Sigmoid colon (tissue), 7 donors: ENCODE data around the gene ARSI. TPM values are rescaled to one million over a fixed set of nuclear protein-coding genes. Genes with fewer than 3 reads are reported as not detected.

Experiments used
- DNase-seq: peaks from one replicate; pipeline ENCODE4 v3.0.0-alpha.2; 2019
- H3K27ac ChIP-seq, 4 donors: fragments of 200-600 bp; sonication (generic); one replicate each; pipeline ENCODE4 v1.5.1; 2016 to 2019; ENCODE audit warnings: mild to moderate bottlenecking in 1 of 4
- H3K27me3 ChIP-seq, 3 donors: fragments of 200-600 bp; sonication (generic); one replicate each; pipeline ENCODE4 v1.5.1; 2019; ENCODE audit warnings: mild to moderate bottlenecking in 1 of 3
- H3K36me3 ChIP-seq, 4 donors: fragments of 200-600 bp; sonication (generic); one replicate each; pipeline ENCODE4 v1.5.1; 2016 to 2019
- H3K4me1 ChIP-seq, 4 donors: fragments of 200-600 bp; sonication (generic); one replicate each; pipeline ENCODE4 v1.5.1; 2017 to 2019
- H3K4me3 ChIP-seq, 4 donors: fragments of 200-600 bp; sonication (generic); one replicate each; pipeline ENCODE4 v1.5.1; 2017 to 2019; ENCODE audit warnings: mild to moderate bottlenecking in 2 of 4, moderate library complexity in 1 of 4
- H3K9me3 ChIP-seq, 4 donors: fragments of 200-600 bp in 3 of 4; sonication (generic) in 3 of 4; one replicate each; pipeline versions ENCODE4 v1.5.1 to v1.6.1; 2013 to 2019
- EP300 ChIP-seq, 4 donors: sonication (generic); formaldehyde crosslinking; IDR thresholded peaks; one replicate each; pipeline ENCODE4 v1.6.1; 2017; ENCODE audit warnings: antibody characterized with exemption in 4 of 4
- POLR2A ChIP-seq, 2 donors: fragments of 450-650 bp; IDR thresholded peaks; one replicate each; pipeline ENCODE4 v1.6.1; 2016; ENCODE audit warnings: antibody characterized with exemption in 2 of 2, mild to moderate bottlenecking in 2 of 2, moderate library complexity in 2 of 2
- POLR2AphosphoS5 ChIP-seq, 4 donors: sonication (generic); formaldehyde crosslinking; IDR thresholded peaks; one replicate each; pipeline ENCODE4 v1.6.1; 2017; ENCODE audit warnings: antibody characterized with exemption in 4 of 4
- WGBS, 2 donors: extraction: QIAGEN DNeasy Blood & Tissue Kit; methylation state at CpG; one replicate each; pipeline ENCODE4 v1.1.7; 2013; 5-methylcytosine and 5-hydroxymethylcytosine counted together
- intact Hi-C: fragments of 100-400 bp; cut with DNase I; formaldehyde crosslinking; loops from one replicate; pipeline ENCODE4 v1.15.1; 2023
- polyA plus RNA-seq, 3 donors: library from polyadenylated mRNA; stranded (reverse); fragments of 200-250 nt; gene quantifications; one replicate each; pipeline ENCODE4 v1.2.3, GENCODE V29; 2013
- total RNA-seq, 4 donors: library from RNA; depleted of rRNA; stranded (reverse); fragments of >200 nt; gene quantifications; one replicate each; pipeline ENCODE4 v1.1.0, GENCODE V29; 2016
- TF ChIP-seq, protein P1 (sequence below), 4 experiments: fragments of 450-650 bp in 3 of 4; fragments of 200-600 bp in 1 of 4; IDR thresholded peaks; one replicate each; pipeline ENCODE4 v1.5.1; 2016 to 2019; ENCODE audit warnings: antibody characterized with exemption in 4 of 4, mild to moderate bottlenecking in 3 of 4, moderate library complexity in 2 of 4
- donor health status: healthy with polysubstance abuse.
- donor health status: Bipolar disorder and iron deficiency.
- donor health status: healthy.

Gene ARSI
- total and polyA plus RNA-seq, 7 donors: 0.63 to 3.3 (median 1.5) TPM; not detected in 2

DNA sequence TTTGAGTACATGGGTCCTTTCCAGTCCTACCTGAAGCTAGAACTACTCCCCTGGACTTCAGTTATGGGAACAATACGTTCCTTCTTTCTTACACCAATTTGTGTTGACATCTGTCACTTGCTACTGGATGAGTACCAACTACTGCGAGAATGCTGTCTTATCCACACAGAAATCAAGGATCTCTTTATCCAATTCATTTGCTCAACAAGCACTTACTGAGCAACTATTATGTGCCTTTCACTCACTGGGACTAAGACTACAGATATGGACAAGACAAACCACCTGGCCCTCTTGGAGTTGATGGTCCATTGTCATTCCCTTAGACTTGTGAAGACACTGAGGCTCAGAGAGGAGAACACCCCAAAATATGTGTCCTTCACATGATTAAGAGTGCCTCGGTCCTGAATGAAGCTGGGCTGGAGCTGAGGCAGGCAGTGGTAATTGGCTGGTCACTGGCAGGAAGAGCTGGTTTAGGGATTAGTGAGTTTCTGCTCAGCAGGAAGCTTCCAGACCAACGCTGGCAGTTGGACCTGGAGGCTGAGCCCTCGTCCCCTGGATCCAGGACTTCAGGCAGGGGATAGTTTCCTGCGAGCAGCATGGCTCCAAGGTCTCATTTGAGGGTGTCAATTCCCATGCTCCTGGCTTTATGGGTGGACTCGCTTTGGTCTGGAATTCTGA, 8.4 kb upstream of the ARSI start:
- Histone ChIP-seq H3K36me3 (no peaks in the 10 kb centered on the region), H3K27me3 (no peaks in the 10 kb centered on the region), H3K4me1 (no peaks in the 10 kb centered on the region), H3K27ac (no peak overlapping the region), H3K4me3 (no peak overlapping the region), H3K9me3 (no peaks in the 10 kb centered on the region)
- intact Hi-C loops: no loop called here
- no peak for DNase-seq
- TF ChIP-seq EP300 (IDR thresholded peaks at IDR 0.05) (no peak), POLR2AphosphoS5 (IDR thresholded peaks at IDR 0.05) (no peak), POLR2A (IDR thresholded peaks at IDR 0.05) (no peak)
- TF ChIP-seq, protein P1, sequence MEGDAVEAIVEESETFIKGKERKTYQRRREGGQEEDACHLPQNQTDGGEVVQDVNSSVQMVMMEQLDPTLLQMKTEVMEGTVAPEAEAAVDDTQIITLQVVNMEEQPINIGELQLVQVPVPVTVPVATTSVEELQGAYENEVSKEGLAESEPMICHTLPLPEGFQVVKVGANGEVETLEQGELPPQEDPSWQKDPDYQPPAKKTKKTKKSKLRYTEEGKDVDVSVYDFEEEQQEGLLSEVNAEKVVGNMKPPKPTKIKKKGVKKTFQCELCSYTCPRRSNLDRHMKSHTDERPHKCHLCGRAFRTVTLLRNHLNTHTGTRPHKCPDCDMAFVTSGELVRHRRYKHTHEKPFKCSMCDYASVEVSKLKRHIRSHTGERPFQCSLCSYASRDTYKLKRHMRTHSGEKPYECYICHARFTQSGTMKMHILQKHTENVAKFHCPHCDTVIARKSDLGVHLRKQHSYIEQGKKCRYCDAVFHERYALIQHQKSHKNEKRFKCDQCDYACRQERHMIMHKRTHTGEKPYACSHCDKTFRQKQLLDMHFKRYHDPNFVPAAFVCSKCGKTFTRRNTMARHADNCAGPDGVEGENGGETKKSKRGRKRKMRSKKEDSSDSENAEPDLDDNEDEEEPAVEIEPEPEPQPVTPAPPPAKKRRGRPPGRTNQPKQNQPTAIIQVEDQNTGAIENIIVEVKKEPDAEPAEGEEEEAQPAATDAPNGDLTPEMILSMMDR (IDR thresholded peaks at IDR 0.05): no peak
- WGBS, 2 donors: 80 to 84% methylated on average over 7 of the region's 7 CpGs

- no peaks in the 10 kb centered on the region for H3K9me3 ChIP-seq
Measured at GRCh38 chr5:150310246-150310645, 7.5 kb upstream of the ARSI start.

GRCh38 chr5:150309886-150310239, 7.2 kb upstream of the ARSI start:
- H3K27ac ChIP-seq: no peak overlapping the region
- WGBS, 2 donors: 86% methylated on average over 1 of the region's 1 CpG
- no peak for DNase-seq
- intact Hi-C loops: no loop called here
- no peaks in the 10 kb centered on the region for H3K9me3 ChIP-seq
- no peak for TF ChIP-seq POLR2A (IDR thresholded peaks at IDR 0.05)
- TF ChIP-seq POLR2AphosphoS5 (IDR thresholded peaks at IDR 0.05): no peak
- TF ChIP-seq, protein P1 (IDR thresholded peaks at IDR 0.05): no peak
- TF ChIP-seq EP300 (IDR thresholded peaks at IDR 0.05): no peak
- no peak overlapping the region for H3K4me3 ChIP-seq
- no peaks in the 10 kb centered on the region for H3K36me3 ChIP-seq
- H3K27me3 ChIP-seq: no peaks in the 10 kb centered on the region
- H3K4me1 ChIP-seq: peaks cover 0 to 4% (median 0%) of the 10 kb centered on the region in 4 donors

More at GRCh38 chr5:150310246-150310645, 7.5 kb upstream of the ARSI start:
- Histone ChIP-seq H3K4me1 (peaks cover 0 to 4% (median 0%) of the 10 kb centered on the region in 4 donors), H3K27ac (no peak overlapping the region), H3K36me3 (no peaks in the 10 kb centered on the region), H3K4me3 (no peak overlapping the region), H3K27me3 (no peaks in the 10 kb centered on the region)
- TF ChIP-seq, protein P1 (IDR thresholded peaks at IDR 0.05): no peak
- no peak for TF ChIP-seq EP300 (IDR thresholded peaks at IDR 0.05)
- no peak for TF ChIP-seq POLR2AphosphoS5 (IDR thresholded peaks at IDR 0.05)
- no peak for TF ChIP-seq POLR2A (IDR thresholded peaks at IDR 0.05)
- no peak for DNase-seq
- intact Hi-C loops: no loop called here
- 39 to 76% methylated on average over 5 of the region's 5 CpGs for WGBS, 2 donors

GRCh38 chr5:150309101-150309885, 6.6 kb upstream of the ARSI start:
- H3K4me3 ChIP-seq: no peak overlapping the region
- no peaks in the 10 kb centered on the region for H3K9me3 ChIP-seq
- no peaks in the 10 kb centered on the region for H3K36me3 ChIP-seq
- WGBS, 2 donors: 61 to 70% methylated on average over 7 of the region's 7 CpGs
- intact Hi-C loops: no loop called here
- DNase-seq: no peak
- H3K27ac ChIP-seq: no peak overlapping the region
- TF ChIP-seq POLR2A (IDR thresholded peaks at IDR 0.05): no peak
- TF ChIP-seq POLR2AphosphoS5 (IDR thresholded peaks at IDR 0.05): no peak
- no peak for TF ChIP-seq EP300 (IDR thresholded peaks at IDR 0.05)
- TF ChIP-seq, protein P1 (IDR thresholded peaks at IDR 0.05): no peak
- H3K27me3 ChIP-seq: no peaks in the 10 kb centered on the region
- H3K4me1 ChIP-seq: peaks cover 0 to 7% (median 2%) of the 10 kb centered on the region in 4 donors
